SK-MEL-5 (cell line): ENCODE results near the gene FAM24A. TPM values are rescaled to one million over a fixed set of nuclear protein-coding genes. Genes with fewer than 3 reads are reported as not detected.
"Not testable (repeated sequence)": the region's sequence is repeated elsewhere in the genome, so short reads cannot be mapped to it uniquely, and the experiment has no call there.

Source experiments
- DNase-seq: peaks from one replicate; pipeline ENCODE4 v3.0.0-alpha.2; 2016; ENCODE audit warnings: low read depth, low spot score
- in situ Hi-C: cut with HindIII; loops from 2 replicates; pipeline ENCODE4 v1.10.0; 2016; ENCODE audit warnings: low sequenced_read_pairs, high pct_unique_total_duplicates, low pct_unique_long_range_greater_than_20kb
- polyA plus RNA-seq, 2 experiments: library from polyadenylated mRNA; depleted of rRNA; stranded (reverse); fragments of >200 nt; gene quantifications; 2 replicates each; pipeline ENCODE4 v1.2.3, GENCODE V29; 2015
- total RNA-seq: library from RNA; depleted of rRNA; stranded (reverse); fragments of >200 nt; shearing (Covaris generic); gene quantifications from 2 replicates; pipeline ENCODE4 v1.2.3, GENCODE V29; 2014; rRNA removed

FAM24A gene
- total RNA-seq: not detected in 2 replicates
- not detected in 2 replicates for polyA plus RNA-seq (2015; cell fraction: cytosol; rRNA removed)
- polyA plus RNA-seq (2015; cell fraction: nucleus; rRNA removed): not detected in 2 replicates

GRCh38 chr10:122910310-122910709, at the start of gene FAM24A:
Gene FAM24A, plus strand, starts transcription at chr10:122910610. Its CDS starts 1,025 bp downstream, at chr10:122911635.
- in situ Hi-C loops: no loop called here
- no peak for DNase-seq

- in situ Hi-C loops: no loop called here
- DNase-seq: no peak
These were observed 48.7 kb upstream of the FAM24A start for GRCh38 chr10:122861711-122862161.

GRCh38 chr10:122863216-122864193, 46.9 kb upstream of the FAM24A start:
- in situ Hi-C loops: no loop called here
- DNase-seq: no peak

GRCh38 chr10:122864194-122864592, 46.2 kb upstream of the FAM24A start:
- no peak for DNase-seq
- in situ Hi-C loops: no loop called here

- no peak for DNase-seq
- in situ Hi-C loops: no loop called here
These were observed 45.5 kb upstream of the FAM24A start for GRCh38 chr10:122864901-122865300.

GRCh38 chr10:122866757-122867482, 43.5 kb upstream of the FAM24A start:
- in situ Hi-C loops, DNase-seq: not testable (repeated sequence)

- in situ Hi-C loops, DNase-seq: not testable (repeated sequence)
These were observed 41.6 kb upstream of the FAM24A start for GRCh38 chr10:122868768-122869167.

GRCh38 chr10:122871947-122872346, 38.5 kb upstream of the FAM24A start:
- DNase-seq, in situ Hi-C loops: not testable (repeated sequence)

- in situ Hi-C loops: no loop called here
- no peak for DNase-seq
These were observed 34.5 kb upstream of the FAM24A start for GRCh38 chr10:122875843-122876466.

GRCh38 chr10:122876467-122876855, 33.9 kb upstream of the FAM24A start:
- DNase-seq: no peak
- in situ Hi-C loops: no loop called here

GRCh38 chr10:122877264-122877663, 33.1 kb upstream of the FAM24A start:
- in situ Hi-C loops: no loop called here

GRCh38 chr10:122878799-122879338, 31.5 kb upstream of the FAM24A start:
- DNase-seq: no peak
- in situ Hi-C loops: no loop called here

More at GRCh38 chr10:122877264-122877663, 33.1 kb upstream of the FAM24A start:
- DNase-seq: no peak

- in situ Hi-C loops: no loop called here
- peak; percentile 95 for DNase-seq
These were observed 30.8 kb upstream of the FAM24A start, which contains the start of gene FAM24B for GRCh38 chr10:122879339-122880273. Gene FAM24B, minus strand, starts transcription at chr10:122879581. Its CDS starts 29,066 bp downstream, at chr10:122850515.

GRCh38 chr10:122882766-122883165, 27.6 kb upstream of the FAM24A start:
- DNase-seq: no peak
- in situ Hi-C loops: no loop called here

GRCh38 chr10:122884166-122884565, 26.2 kb upstream of the FAM24A start:
- no peak for DNase-seq

GRCh38 chr10:122894261-122894944, 16.0 kb upstream of the FAM24A start:
- peak; percentile 2 for DNase-seq

More at GRCh38 chr10:122884166-122884565, 26.2 kb upstream of the FAM24A start:
- in situ Hi-C loops: no loop called here

More at GRCh38 chr10:122894261-122894944, 16.0 kb upstream of the FAM24A start:
- in situ Hi-C loops: no loop called here
